Activated CD8-positive, alpha-beta memory T cell treated with anti-CD3 and anti-CD28 coated beads, Interleukin-2, amount 10 ng/mL, durations not matched to agents 7 days and 5 days (primary cell): ENCODE measurements around the gene SMAGP. TPM values are rescaled to one million over a fixed set of nuclear protein-coding genes. Genes with fewer than 3 reads are reported as not detected.

ENCODE experiments used
- ATAC-seq: fragments of 150-1000 bp; cut with Tn5 transposase; one replicate; pipeline ENCODE4 v1.10.0; 2021; ENCODE audit warnings: moderate library complexity
- CTCF ChIA-PET: fragments of 350-600 bp; sonication (Branson Sonifier 250); formaldehyde crosslinking; loops from one replicate; lab custom pipeline; 2021; ENCODE audit warnings: antibody characterized with exemption; lab: Charles Lee
- DNase-seq: peaks from one replicate; pipeline ENCODE4 v3.0.0-alpha.2; 2020
- H3K27ac Mint-ChIP-seq: one replicate; pipeline ENCODE4 v1.8.0; 2021; ENCODE audit warnings: mild to moderate bottlenecking, mixed read lengths
- H3K27me3 Mint-ChIP-seq: one replicate; pipeline ENCODE4 v1.8.0; 2021; ENCODE audit warnings: mixed read lengths
- H3K36me3 Mint-ChIP-seq: one replicate; pipeline ENCODE4 v1.8.0; 2021; ENCODE audit warnings: mild to moderate bottlenecking, mixed read lengths
- H3K4me1 Mint-ChIP-seq: one replicate; pipeline ENCODE4 v1.8.0; 2021; ENCODE audit warnings: mixed read lengths
- H3K4me3 Mint-ChIP-seq: one replicate; pipeline ENCODE4 v1.8.0; 2021; ENCODE audit warnings: mild to moderate bottlenecking, moderate library complexity, mixed read lengths
- H3K9me3 Mint-ChIP-seq: one replicate; pipeline ENCODE4 v1.8.0; 2022; ENCODE audit warnings: low read depth, mixed read lengths
- total RNA-seq, 2 experiments: library from RNA; stranded (reverse); gene quantifications; one replicate each; pipeline ENCODE4 v1.2.3, GENCODE V29; 2021

Gene SMAGP
- total RNA-seq, 2 experiments from 2014 or later: 1.4 to 3.4 TPM

DNA sequence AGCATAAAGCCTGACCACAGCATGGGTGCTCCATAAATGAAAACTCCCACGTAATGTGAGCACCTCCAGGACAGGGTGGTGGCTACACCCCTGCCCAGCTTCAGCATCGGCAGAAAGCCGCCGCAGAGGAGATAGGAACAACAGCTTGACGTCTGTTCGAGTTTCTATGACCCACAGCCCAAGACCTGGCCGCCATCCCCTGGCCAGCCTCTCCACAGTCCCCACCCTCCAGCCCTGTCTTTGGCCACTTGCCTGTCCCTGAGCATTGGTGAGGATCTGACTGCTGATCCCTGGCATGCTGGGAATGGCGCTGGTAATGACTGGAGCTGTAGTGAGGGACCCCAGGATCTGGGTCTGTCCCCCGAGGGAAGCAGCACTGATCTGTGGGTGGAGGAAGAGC, 73.7 kb downstream of the SMAGP start:
- H3K4me3 Mint-ChIP-seq: no peak overlapping the region

DNA sequence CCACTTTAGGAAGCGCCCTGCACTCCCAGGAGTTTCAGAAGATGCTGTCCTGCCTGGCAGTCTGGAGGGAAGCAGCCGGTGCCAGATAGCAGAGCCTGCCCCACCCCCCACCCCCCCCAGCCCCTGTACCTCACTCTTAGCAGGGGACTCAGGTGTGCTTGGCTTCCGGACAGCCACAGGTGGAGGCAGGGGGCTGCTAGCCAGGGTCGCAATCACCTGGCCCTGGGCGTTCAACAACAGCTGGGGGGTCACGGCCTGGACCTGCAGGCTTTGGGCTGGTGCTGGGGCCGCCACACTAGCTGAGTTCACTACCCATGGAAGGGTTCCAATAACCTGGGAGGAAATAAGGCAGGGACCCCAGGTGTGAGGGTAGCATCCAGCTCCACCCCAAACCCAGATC, 74.4 kb downstream of the SMAGP start:
- H3K36me3 Mint-ChIP-seq: no peaks in the 10 kb centered on the region
- ATAC-seq (no peak), DNase-seq (no peak)
- CTCF ChIA-PET: no interaction called here
- H3K4me1 Mint-ChIP-seq: no peaks in the 10 kb centered on the region
- H3K9me3 Mint-ChIP-seq: no peaks in the 10 kb centered on the region
- no peaks in the 10 kb centered on the region for H3K27me3 Mint-ChIP-seq
- no peak overlapping the region for H3K27ac Mint-ChIP-seq
- H3K4me3 Mint-ChIP-seq: no peak overlapping the region

More for the DNA sequence above, 73.7 kb downstream of the SMAGP start:
- H3K27ac Mint-ChIP-seq: no peak overlapping the region
- H3K27me3 Mint-ChIP-seq: no peaks in the 10 kb centered on the region
- H3K9me3 Mint-ChIP-seq: no peaks in the 10 kb centered on the region
- DNase-seq (no peak), ATAC-seq (no peak)
- no peaks in the 10 kb centered on the region for H3K36me3 Mint-ChIP-seq
- CTCF ChIA-PET: interaction anchor here (1.2 kb wide), 1 partner anchor 21 kb away, joined by 3 read pairs; the partner anchor contains the start of gene POU6F1
- no peaks in the 10 kb centered on the region for H3K4me1 Mint-ChIP-seq

Other genes starting within 250 kb of the SMAGP start
- 10 to 100 TPM; 38.2 to 42.3 TPM for gene SLC11A2, start 244.0 kb downstream of the SMAGP start, total RNA-seq
- gene LETMD1, start 222.1 kb downstream of the SMAGP start, total RNA-seq: 10 to 100 TPM; 76.7 to 80.8 TPM
- 10 to 100 TPM; 17.7 to 20.4 TPM for gene CSRNP2, start 186.8 kb downstream of the SMAGP start, total RNA-seq
- 10 to 100 TPM; 34.7 to 40.5 TPM for gene TFCP2, start 97.3 kb downstream of the SMAGP start, total RNA-seq
- gene POU6F1, start 52.4 kb downstream of the SMAGP start, total RNA-seq: 1 to 10 TPM; 3.6 to 5.4 TPM
- gene DAZAP2, start 31.6 kb downstream of the SMAGP start, total RNA-seq: 100 to 1,000 TPM; 174 to 181 TPM
- 100 to 1,000 TPM; 109 to 147 TPM for gene BIN2, start 53.8 kb upstream of the SMAGP start, total RNA-seq
- not detected for gene CELA1, start 76.3 kb upstream of the SMAGP start, total RNA-seq
- 10 to 100 TPM; 43.9 to 47.9 TPM for gene GALNT6, start 121.0 kb upstream of the SMAGP start, total RNA-seq
- 1 to 10 TPM; 9.1 to 9.2 TPM for gene SLC4A8, start 154.4 kb upstream of the SMAGP start, total RNA-seq